Stimulated activated CD4-positive, alpha-beta T cell treated with anti-CD3 and anti-CD28 coated beads, Interleukin-12 subunit alpha, Interleukin-12 subunit beta, amount 100 ng/mL, for 4 hours (primary cell): ENCODE measurements around the gene AGPAT2.

ENCODE experiments used
- DNase-seq: peaks from one replicate; pipeline ENCODE4 v3.0.0-alpha.2; 2020

Gene AGPAT2

DNA sequence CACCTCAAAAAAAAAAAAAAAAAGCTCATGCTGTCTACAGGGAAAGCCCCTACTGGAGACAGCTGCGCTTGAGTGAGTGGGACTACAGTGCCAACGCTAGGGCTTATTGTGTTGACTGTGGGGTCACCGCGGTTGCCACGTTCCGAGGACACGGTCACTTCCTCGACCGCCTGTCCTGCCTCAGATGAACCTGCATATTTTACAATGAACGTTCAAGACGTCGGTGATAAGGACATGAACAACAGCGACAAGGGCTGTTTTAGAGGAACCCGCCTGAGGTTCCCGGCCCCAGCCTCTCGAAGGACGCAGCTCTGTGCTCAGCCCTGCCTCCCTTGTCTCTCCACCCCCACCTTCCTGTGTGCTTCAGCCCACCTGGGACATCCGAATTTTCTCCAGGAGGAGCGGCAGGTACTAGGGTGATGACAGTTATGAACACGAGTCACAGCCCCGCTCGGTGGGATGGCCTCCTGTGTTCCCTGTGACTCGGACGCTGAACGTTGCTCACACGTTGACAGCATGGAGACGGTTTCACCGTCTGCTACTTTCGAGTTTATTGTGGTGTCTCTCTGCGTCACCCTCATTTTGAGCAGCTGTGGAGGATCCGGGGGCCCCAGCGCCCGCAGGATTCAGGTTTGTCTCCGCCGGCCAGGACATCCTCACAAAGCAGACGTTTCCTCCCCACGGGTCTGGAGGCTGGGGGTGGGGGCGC is 13.9 kb upstream of the AGPAT2 start:
- DNase-seq: peak; percentile 55

DNA sequence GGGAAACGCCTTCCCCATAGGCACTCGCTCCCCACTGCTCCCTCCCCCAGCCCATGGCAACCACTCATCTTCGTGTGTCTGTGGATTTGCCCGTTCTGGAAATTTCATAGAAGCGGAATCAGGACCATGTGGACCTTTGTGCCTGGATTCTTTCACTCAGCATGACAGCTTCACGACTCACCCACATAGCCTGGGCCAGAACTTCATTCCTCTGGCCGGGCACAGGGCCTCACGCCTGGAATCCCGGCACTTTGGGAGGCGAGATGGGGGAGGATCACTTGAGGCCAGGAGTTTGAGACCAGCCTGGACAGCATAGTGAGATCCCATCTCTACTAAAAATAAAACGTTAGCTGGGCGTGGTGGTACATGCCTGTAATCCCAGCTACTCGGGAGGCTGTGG is 13.0 kb upstream of the AGPAT2 start:
- DNase-seq: no peak

DNA sequence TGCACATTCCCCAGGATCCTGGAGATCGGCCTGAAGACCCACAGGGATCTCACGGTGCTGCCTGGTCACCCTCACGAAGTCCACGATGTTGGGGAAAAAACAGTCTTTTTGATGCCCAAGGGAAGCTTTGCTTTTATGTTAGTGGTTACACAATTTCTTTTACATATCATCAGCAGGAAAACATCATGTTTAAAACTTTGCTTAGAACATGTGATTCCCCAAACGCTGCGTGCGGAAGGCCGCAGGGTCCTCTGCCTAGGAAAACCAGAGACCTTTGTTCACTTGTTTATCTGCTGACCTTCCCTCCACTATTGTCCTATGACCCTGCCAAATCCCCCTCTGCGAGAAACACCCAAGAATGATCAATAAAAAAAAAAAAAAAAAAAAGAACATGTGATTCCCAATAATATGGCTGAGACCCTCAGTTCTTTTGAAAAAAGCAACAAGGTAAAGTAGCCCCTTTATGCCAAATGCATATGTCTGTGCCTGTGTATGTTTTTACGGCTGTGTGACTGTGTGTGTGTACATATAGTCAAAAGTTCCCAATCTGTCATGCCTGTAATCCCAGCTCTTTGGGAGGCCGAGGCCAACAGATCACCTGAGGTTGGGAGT is 11.5 kb upstream of the AGPAT2 start:
- DNase-seq: no peak

DNA sequence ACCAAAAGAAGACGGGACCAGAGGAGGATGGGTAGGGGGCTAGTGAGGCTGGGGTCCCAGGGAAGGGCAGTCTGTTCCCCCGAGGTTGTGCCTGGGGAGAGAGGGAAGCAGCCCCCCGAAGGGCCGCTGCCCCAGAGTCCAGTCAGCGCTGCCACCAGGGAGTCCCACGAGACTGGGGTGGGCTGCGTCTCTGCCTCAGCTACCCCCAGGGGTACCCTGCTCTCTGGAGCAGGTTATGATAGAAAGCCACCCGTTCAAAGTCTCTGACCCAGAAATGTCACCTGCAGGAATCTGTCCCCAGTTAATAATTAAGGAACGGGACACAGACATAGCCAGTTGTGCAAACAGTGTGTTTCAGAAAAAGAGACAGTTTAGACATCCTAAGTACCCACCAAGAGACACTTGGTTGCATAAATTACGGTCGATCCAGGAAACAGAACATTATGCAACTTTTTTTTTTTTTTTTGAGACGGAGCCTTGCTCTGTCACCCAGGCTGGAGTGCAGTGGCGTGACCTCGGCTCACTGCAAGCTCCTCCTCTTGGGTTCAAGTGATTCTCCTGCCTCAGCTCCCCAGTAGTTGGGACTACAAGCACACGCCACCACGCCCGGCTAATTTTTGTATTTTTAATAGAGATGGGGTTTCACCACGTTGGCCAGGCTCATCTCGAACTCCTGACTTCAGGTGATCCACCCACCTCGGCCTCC is 10.7 kb upstream of the AGPAT2 start:
- DNase-seq: no peak

DNA sequence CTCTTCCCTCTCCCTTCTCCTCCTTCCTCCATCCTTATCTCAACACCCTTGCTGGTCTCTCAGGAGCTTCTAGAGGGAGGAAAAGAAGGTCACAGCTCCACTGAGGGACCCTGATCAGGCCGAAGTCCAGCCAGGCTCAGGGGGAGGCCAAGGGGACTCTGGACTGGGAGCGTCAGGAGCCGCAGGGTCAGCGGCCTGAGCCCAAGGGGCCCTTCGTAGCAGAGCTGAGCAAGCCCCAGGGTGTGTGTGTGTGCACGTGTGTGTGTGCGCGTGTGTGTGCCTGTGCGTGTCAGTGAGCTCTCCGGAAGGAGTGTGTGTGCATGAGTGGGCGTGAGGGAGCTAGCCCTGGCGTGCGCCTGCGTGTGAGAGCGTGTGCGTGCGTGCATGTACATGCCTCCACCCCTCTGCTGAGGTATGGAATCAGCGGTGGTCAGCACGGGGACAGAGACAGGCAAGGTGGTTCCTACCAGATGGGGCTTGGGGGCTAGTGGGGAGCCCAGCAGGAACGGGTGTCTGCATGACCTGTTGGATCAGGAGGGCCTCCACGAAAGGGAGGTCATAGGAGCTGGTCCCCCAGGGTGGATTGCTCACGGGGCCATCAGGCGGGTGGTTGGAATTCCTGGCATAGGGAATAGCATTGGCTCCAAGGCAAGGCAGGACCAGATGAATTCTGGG is 10.0 kb upstream of the AGPAT2 start:
- DNase-seq: no peak

DNA sequence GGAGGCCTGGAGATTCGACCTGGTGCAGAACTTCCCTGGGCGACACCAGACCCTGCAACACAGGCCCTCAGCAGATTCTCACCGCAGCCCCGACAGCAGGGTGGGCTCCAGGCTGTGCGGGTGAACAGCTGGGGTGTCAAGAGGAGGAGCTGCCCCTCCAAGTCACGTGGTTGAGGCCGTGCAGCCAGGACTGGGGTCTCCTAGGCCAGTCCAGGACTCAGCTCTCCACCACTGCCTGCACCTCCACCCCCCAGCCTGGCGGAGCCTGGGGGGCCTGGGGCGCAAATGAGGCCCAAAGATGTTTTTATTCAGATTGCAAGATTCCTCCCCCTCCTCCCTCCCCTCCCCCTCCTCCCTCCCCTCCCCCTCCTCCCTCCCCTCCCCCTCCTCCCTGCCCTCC is 9.2 kb upstream of the AGPAT2 start:
- DNase-seq: no peak

DNA sequence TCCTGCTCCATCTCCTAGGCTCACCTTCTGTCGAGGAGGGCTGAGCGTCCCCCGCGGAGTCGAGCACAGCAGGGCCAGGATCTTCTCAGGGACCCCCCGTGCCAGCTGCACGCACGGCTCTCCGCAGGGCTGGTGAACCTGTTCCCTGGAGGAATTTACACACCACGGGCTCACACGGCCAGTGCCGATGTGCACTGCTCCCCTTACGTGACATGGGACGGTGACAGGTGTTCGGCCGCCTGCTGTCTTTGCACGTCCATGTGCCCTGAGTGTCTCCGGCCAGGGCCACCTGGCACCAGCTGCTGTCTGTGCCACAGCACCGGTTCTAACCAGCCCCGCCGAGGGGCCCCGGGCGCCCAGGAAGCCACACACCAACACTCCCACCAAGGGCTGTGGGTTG is 8.7 kb upstream of the AGPAT2 start:
- no peak for DNase-seq

DNA sequence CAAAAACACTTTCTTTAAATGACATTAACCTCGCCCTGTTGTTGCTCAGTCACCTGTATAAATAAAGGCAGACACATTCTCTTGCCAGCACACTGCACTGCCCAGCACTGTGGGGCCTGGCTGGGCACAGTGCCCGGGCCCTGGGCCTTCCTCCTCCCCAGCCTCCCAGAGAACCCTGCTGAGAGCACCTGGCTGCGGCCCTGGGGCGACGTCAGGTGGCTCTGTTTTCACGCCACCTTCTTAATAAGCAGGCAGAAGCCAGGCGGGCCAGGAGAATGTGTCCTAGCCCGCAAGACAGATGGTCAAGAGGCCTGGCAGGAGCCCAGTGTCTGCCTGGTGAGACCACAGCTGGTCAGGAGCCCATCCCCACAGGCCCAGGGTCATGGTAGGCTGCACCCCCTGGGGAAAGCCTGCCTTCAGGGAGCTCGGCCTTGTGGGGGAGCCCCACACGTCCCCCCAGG is 8.2 kb upstream of the AGPAT2 start:
- DNase-seq: no peak

DNA sequence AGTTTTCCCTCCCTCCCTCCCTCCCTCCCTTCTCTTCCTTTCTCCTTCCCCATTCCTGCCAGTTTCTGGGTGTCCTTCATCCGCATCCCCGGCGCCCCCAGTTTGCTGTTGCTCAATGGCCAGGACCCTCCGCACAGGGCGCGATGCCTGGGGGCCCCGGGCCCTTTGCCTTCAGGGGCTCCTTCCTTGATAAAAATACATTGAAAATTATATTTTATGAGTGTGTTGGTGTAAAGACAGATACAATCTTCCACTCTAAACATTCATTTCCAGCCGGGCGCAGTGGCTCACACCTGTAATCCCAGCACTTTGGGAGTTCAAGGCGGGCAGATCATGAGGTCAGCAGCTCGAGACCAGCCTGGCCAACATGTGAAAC is 7.6 kb upstream of the AGPAT2 start:
- no peak for DNase-seq

DNA sequence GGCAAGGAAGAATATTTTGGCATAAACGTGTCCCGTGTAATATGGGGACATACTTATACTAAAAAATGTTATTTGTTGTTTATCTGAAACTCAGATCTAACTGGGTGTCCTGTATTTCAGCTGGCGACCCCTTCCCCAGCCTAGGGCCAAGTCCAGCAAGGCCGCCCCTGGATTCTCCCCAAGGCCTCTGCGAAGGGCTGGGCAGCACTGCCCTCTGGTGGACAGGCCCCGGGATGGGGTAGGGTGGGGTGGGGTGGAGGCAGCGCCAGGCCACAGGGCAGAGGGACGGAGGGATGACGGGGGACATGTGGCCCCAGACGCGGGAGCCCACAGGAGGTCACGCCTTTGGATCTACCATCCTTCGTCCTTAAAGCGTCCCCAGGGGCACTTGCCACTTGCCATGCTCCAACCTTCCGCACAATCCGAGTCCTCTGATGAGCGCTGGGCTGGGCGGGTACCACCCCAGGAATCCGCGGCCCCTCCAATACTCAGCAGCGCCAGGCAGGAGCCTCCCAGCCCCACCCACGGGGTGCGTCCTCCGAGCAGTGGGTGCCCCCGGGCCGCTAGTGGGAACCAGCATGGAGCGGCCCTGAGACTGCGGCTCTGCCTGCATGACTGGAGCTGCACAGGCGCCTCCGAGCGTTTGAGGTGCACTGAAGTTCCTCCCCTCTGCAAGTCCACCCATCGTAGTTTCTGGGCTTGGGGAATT is 7.1 kb upstream of the AGPAT2 start:
- no peak for DNase-seq

DNA sequence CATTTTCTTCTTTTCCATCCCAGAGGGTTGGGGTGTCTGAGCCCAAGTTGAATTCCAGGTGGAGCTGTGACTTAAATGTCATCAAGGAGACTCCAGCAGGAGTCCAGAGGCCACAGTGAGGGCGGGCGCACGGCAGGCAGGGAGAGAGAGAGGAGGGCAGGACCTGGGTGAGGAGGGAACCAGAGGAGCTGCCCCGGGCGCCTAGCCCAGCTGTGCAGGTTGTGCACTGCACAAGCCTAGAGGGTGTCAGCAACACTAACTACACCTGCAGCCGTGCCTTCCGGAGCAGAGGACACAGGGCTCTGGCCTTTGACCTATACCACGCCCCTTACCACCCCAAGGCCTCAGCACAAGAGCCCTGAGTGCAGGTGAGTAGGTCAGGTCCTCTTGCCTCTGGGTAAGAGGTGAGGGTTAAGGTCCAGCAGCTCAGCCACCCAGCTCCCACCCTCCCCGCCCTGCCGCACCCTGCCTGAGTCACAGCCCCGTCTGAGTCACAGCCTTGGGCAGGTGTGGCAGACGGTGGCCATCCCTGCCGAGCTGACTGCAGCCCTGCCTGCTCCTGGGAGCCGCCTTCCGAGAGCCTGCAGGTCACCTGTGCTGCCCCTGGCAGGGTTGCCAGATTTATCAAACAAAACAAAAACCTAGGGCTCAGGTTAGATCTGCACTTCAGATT is 6.4 kb upstream of the AGPAT2 start:
- DNase-seq: no peak

DNA sequence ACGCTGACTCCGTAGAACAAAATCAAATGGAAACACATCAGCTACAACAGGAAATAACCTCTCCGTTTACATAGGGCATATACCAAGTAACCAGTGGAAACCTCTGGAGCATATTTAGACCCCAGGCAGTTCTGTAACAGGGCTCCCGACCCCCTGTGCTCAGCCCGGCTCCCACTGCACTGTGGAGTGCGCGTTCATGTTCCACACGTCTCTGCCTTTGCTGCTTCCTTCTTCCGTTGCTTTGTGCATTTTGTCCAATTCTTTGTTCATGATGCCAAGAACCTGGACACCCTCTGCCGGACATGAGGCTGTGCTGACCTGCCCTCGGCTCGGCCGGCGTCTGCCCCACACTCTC is 5.9 kb upstream of the AGPAT2 start:
- DNase-seq: no peak

DNA sequence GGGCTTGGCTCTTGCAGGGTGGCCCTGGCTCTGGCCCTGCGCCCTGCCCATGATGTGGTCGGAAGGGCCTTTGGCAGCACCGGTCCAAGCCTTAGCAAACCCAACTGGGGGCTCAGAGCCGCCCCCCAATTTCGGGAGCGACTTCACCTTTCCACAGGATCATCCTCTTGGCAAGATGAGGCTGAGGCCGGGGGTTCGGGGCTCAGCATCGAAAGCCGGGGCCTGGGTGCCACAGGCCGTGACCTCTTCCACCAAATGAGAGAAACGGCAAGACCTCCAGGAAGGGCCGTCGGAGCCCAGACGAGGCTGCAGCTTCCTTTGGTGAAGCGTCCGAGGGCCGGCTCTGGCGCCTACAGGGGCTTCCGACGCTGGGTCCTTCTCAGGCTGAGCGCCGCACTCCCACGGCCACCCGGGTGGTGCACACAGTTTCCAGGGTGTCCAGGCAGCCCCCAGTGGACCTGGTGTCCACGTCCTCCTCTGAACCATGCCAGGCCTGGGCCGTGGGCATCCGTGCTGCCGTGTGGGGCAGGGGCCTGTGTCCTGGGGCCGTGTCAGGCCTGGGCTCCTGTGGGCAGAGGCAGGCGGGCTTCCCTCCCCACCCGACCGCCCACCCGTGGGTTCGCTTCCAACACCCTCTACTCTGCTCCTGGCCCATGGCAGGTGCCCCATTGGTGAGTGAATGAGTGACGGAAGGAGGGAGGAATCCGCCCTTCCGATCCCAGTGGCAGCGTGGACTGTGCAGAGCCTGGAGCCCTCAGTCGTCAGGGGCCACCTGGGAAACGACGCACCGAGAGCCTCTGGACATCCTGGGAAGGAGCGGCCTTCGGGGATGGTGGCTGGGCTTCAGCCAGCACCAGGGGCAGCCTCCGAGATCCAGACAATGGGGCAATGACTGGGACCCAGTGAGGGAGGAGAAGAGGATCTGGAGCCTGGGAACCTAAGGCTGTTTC is 5.2 kb upstream of the AGPAT2 start:
- DNase-seq: no peak

DNA sequence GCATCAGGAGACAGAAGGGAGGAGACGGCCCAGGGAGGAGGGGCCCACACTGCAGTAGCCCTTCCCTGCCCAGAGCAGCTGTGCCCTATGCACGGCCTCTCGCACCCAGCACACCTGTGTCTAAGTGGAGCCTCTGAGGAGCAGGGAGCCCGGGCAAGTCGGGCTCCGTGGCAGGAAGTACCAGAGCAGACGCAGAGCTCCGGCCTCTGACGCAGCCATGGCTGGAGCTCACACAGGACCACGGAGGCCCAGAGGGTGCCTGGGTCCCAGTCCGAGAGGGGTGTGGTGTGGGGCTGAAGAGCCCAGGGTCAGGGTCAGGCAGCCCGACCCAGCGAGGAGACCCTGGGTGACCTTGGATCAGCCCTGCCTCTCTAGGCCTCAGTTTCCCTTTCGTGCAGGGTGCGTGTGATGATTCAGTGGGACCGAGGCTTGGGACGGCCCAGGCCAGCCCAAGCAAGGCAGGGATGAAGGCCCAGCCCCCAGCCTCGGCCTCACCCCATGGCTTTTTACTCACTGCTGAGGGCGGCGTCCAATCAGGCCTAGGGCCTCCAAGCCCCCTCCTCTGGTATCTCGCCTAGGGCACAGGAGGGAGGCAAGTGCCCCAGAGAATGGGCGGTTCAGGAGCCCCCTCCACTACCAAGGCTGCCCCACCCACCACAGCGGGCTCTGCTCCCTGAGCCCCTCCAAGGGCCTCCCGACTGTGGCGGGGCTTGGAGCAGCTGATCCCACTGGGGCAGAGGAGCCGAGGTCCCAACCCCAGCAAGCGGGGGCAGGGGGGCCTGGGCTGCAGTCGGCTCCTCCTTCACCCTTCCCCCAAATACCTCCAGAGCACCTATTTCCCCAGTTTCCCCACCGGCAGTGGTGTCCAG is 4.3 kb upstream of the AGPAT2 start:
- no peak for DNase-seq

DNA sequence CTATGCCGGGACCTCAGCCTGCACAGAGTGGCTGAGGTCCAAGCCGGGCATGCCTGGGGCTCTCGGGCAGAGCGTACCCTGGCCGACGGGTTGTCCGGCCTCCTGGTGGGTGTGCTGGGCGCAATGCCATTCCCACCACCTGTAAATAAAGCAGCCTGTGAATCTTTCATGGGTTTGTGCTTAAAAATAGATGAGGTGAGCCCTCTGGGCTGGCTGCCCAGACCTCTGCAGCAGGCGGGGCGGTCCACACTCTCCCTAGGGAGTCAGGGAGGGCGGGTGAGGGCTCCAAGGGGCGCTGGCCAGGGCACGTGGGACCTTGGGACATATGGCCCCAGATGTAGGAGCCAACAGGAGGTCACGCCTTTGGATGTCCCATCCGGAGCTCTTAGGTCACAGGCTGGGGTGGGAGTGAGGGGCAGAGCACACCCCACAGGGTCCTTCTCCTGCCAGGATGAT is 3.6 kb upstream of the AGPAT2 start:
- no peak for DNase-seq

DNA sequence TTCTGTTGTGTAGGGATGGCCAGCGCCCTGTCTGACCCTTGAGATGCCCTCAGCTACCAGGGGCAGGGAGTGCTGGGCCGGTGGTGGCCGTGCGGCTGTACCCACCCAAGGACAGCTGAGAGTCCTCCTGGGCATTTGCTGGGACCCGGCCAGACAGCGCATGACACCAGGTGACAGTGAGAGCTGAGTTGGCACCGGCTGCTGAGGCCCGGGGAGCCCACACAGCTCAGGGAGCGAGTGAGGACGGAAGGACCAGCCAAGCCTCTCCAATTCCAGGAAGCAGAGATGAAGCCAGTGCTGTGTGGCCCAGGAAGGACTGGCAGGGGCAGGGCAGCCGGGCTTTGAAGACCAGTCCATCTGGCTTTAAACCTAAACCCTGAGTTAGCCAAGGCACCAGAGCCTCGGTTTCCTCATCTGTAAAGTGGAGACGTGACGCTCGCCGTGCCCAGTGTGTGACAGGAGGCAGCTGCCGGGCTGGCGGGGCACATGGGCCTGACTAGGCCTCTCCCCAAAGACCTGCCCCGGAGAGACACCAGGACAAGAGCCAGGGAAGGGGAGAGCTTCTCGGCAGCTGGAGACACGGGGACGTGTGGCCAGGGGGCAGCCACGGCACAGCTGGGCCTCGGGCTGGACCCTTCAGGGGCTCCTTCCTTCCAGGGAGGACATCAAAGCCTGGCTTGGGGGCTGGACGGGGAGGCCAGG is 3.0 kb upstream of the AGPAT2 start:
- no peak for DNase-seq

DNA sequence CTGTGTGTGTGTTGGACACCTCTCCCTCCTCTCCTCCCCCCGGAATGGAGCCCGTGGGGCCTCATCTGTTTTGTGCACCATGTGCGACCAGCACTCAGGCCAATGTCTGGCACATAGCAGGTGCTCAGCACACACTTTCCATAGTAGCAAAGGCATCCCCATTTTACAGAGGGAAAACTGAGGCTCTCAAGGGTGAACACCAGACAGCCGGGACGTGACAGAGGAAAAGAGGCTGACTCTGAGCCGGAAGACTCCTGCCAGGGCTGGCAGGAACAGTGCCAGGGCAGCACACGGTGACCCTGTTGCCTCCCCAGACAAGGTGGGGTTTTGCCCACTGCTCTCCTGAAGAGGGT is 1.8 kb upstream of the AGPAT2 start:
- no peak for DNase-seq

DNA sequence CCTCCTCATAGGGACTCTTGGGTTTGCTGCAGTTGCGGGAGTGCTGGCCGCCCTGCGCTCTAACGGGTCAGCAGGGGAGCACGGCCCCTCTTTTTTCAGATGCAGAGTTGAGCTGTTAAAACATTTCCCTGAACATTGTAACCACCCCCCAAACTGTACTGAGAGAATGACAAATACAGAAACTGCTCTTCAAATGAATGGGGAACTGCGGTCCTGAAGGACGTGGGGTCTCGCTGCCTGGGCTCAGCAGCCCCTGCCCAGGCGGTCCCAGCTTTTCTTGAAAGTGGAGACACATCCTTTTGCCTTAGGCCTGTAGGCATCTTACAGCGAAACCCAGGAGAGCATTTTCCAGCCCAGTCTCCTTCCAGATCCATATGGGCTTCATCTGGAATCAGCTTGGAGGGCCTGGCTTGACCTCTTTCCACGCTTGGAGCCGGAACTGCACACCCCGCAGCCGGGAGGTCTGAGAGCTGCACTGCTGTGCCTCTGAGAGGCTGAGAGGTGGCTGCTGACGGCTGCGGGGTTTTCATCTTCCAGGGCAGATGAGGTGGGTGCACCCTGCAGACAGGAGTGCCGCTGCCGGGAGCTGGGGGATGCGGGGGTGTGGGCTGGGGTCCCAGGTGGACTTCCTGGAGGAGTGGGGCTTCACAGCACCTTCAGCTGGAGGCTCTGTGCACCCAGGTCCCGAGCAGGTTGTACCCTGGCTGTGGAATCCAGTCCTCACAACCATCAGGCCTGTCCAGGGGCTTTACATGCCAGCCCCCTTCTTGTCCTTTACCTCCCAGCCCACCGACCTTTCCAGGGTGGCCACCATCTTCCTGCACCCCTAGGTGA is 1.2 kb upstream of the AGPAT2 start:
- DNase-seq: no peak

DNA sequence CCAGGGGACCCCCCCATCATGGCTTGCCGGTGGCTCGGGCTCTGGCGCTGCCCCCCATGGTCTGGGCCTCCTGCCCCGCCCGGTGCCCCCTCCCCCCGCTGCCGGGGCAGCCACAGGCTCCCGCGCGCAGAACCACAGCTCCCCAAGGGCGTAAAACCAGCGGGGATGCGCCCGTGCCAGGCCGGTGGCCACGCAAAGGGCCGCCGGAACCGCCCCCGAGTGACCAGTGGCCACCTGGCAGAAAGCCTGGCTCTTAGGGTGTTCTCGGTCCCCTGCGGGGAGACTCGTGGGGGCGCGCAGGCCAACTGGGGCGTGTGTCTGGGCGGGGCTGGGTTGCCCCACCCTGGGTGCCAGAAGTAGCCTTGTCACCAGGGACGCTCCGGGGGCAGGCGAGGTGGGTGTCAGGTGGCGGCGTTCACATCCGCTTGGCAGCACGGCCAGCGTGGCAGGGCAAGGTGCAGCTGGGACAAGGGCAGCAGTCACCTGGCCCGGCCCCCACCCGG is 515 bp upstream of the AGPAT2 start:
- no peak for DNase-seq
